Astrocyte (in vitro differentiated cells and primary cell): Measurements from ENCODE around the gene GGACT. TPM values are rescaled to one million over a fixed set of nuclear protein-coding genes. Genes with fewer than 3 reads are reported as not detected.

Experiments used
- DNase-seq: peaks from one replicate; pipeline ENCODE4 v3.0.0-alpha.2; 2010; ENCODE audit warnings: low read depth
- FAIRE-seq: peaks from 2 replicates; lab custom pipeline; 2011; peaks lifted over from hg19 to GRCh38; lab: Jason Lieb, UNC
- H2AFZ ChIP-seq: 2 replicates; pipeline ENCODE4 v1.6.0; 2012; ENCODE audit warnings: low read depth, low read length, inconsistent platforms
- H3K27ac ChIP-seq: 2 replicates; pipeline ENCODE4 v1.5.1; 2011; ENCODE audit warnings: low read depth, low read length, inconsistent platforms
- H3K27me3 ChIP-seq: 2 replicates; pipeline ENCODE4 v1.6.0; 2011; ENCODE audit warnings: low read length, inconsistent platforms; ENCODE audit not compliant: insufficient read depth
- H3K36me3 ChIP-seq: 2 replicates; pipeline ENCODE4 v1.5.1; 2011; ENCODE audit warnings: low read length, inconsistent platforms; ENCODE audit not compliant: insufficient read depth
- H3K4me1 ChIP-seq: 2 replicates; pipeline ENCODE4 v1.5.1; 2011; ENCODE audit warnings: low read length, inconsistent platforms; ENCODE audit not compliant: insufficient read depth
- H3K4me2 ChIP-seq: 2 replicates; pipeline ENCODE4 v1.6.0; 2012; ENCODE audit warnings: low read length, inconsistent platforms
- H3K4me3 ChIP-seq: 2 replicates; pipeline ENCODE4 v1.5.1; 2011; ENCODE audit warnings: low read depth, mild to moderate bottlenecking, low read length, inconsistent platforms; ENCODE audit not compliant: insufficient read depth
- H3K79me2 ChIP-seq: 2 replicates; pipeline ENCODE4 v1.6.0; 2012; ENCODE audit warnings: mild to moderate bottlenecking, low read length, inconsistent platforms; ENCODE audit not compliant: insufficient read depth
- H3K9ac ChIP-seq: 2 replicates; pipeline ENCODE4 v1.6.0; 2012; ENCODE audit warnings: mild to moderate bottlenecking, low read length, inconsistent platforms
- H3K9me3 ChIP-seq: 2 replicates; pipeline ENCODE4 v1.5.1; 2012; ENCODE audit warnings: low read depth, mild to moderate bottlenecking, low read length, inconsistent platforms; ENCODE audit not compliant: insufficient read depth
- H4K20me1 ChIP-seq: 2 replicates; pipeline ENCODE4 v1.6.0; 2012; ENCODE audit warnings: low read length, inconsistent platforms; ENCODE audit not compliant: insufficient read depth
- H3K27ac Mint-ChIP-seq: one replicate; pipeline ENCODE4 v1.8.0; 2021; ENCODE audit warnings: mild to moderate bottlenecking, mixed read lengths; ENCODE audit not compliant: unreplicated experiment
- H3K27me3 Mint-ChIP-seq: one replicate; pipeline ENCODE4 v1.8.0; 2021; ENCODE audit warnings: low read depth, mixed read lengths; ENCODE audit not compliant: unreplicated experiment
- H3K36me3 Mint-ChIP-seq: one replicate; pipeline ENCODE4 v1.8.0; 2021; ENCODE audit warnings: low read depth, mixed read lengths; ENCODE audit not compliant: unreplicated experiment
- H3K4me1 Mint-ChIP-seq: one replicate; pipeline ENCODE4 v1.8.0; 2021; ENCODE audit warnings: low read depth, mixed read lengths; ENCODE audit not compliant: unreplicated experiment
- H3K4me3 Mint-ChIP-seq: one replicate; pipeline ENCODE4 v1.8.0; 2021; ENCODE audit warnings: mild to moderate bottlenecking, moderate library complexity, mixed read lengths; ENCODE audit not compliant: unreplicated experiment
- H3K9me3 Mint-ChIP-seq: one replicate; pipeline ENCODE4 v1.8.0; 2021; ENCODE audit warnings: mild to moderate bottlenecking, mixed read lengths; ENCODE audit not compliant: unreplicated experiment
- EZH2 ChIP-seq: IDR thresholded peaks from 2 replicates; pipeline ENCODE4 v1.6.1; 2012; ENCODE audit warnings: mild to moderate bottlenecking, low read length, inconsistent platforms; ENCODE audit not compliant: insufficient read depth
- total RNA-seq: library from RNA; stranded (reverse); gene quantifications from 2 replicates; pipeline ENCODE4 v1.2.1, GENCODE V29; 2021
- TF ChIP-seq, protein P1 (sequence below): IDR thresholded peaks from 2 replicates; pipeline ENCODE4 v1.5.1; 2011; ENCODE audit warnings: low read depth, mild to moderate bottlenecking, inconsistent platforms, low read length, moderate library complexity; ENCODE audit not compliant: insufficient read depth

GGACT gene
- total RNA-seq, 1 donor from 2014 or later, result 7.7 TPM

DNA sequence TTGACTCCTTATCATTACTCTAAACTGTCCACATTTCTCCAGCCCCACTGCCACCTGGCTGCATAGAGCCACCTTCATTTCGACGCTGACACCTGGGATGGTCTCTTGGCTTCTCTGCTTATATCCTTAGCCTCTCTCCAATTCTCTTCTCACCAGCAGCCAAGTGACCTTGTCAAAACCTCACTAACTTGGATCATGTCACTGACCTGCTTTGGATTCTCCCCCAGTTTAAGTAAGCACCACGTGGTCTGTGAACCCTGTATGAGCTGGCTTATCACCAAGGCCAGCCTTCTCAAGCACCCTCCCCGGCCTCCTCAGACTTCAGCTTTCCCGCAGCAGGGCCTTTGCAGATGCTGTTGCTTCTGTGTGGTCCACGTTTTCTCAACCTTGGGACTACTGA is 12.3 kb upstream of the GGACT start:
- Mint-ChIP-seq H3K9me3 (no peaks in the 10 kb centered on the region), H3K36me3 (no peaks in the 10 kb centered on the region), H3K4me3 (no peak overlapping the region), H3K27ac (no peak overlapping the region), H3K27me3 (peaks cover 4% of the 10 kb centered on the region), H3K4me1 (peaks cover 7% of the 10 kb centered on the region)
- H3K27ac ChIP-seq, result no peak overlapping the region
- H3K9me3 ChIP-seq, result no peaks in the 10 kb centered on the region
- H3K4me1 ChIP-seq, result no peaks in the 10 kb centered on the region
- no peak overlapping the region for H2AFZ ChIP-seq
- H3K79me2 ChIP-seq, result no peaks in the 10 kb centered on the region
- no peak overlapping the region for H3K4me3 ChIP-seq
- no peak overlapping the region for H3K9ac ChIP-seq
- DNase-seq (no peak), FAIRE-seq (no peak)
- peaks cover 3% of the 10 kb centered on the region for H3K36me3 ChIP-seq
- no peak overlapping the region for H3K4me2 ChIP-seq
- TF ChIP-seq, protein P1, sequence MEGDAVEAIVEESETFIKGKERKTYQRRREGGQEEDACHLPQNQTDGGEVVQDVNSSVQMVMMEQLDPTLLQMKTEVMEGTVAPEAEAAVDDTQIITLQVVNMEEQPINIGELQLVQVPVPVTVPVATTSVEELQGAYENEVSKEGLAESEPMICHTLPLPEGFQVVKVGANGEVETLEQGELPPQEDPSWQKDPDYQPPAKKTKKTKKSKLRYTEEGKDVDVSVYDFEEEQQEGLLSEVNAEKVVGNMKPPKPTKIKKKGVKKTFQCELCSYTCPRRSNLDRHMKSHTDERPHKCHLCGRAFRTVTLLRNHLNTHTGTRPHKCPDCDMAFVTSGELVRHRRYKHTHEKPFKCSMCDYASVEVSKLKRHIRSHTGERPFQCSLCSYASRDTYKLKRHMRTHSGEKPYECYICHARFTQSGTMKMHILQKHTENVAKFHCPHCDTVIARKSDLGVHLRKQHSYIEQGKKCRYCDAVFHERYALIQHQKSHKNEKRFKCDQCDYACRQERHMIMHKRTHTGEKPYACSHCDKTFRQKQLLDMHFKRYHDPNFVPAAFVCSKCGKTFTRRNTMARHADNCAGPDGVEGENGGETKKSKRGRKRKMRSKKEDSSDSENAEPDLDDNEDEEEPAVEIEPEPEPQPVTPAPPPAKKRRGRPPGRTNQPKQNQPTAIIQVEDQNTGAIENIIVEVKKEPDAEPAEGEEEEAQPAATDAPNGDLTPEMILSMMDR, result no peak
- TF ChIP-seq EZH2, result no peak
- H4K20me1 ChIP-seq, result no peaks in the 10 kb centered on the region
- no peaks in the 10 kb centered on the region for H3K27me3 ChIP-seq

DNA sequence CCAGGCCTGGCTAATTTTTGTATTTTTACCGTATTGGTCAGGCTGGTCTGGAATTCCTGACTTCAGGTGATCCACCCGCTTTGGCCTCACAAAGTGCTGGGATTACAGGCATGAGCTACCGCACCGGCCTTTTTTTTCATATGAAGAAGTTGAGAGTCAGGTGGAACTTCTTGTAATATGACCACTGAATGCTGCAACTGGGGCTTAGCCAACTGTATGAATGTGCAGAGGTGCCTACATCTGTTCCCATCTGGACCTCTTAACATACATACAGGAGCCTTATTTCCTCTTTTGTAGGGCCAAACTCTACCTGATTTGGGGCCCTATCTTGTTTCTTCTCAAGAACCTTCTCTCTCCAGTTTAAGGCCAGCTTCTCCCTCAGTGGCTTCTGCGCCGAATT is 11.9 kb upstream of the GGACT start:
- no peak overlapping the region for H3K27ac Mint-ChIP-seq
- no peaks in the 10 kb centered on the region for H3K79me2 ChIP-seq
- TF ChIP-seq, protein P1, result no peak
- TF ChIP-seq EZH2, result no peak
- no peak overlapping the region for H2AFZ ChIP-seq
- H3K4me2 ChIP-seq, result no peak overlapping the region
- no peaks in the 10 kb centered on the region for H4K20me1 ChIP-seq
- no peak overlapping the region for H3K4me3 Mint-ChIP-seq
- H3K4me1 ChIP-seq, result no peaks in the 10 kb centered on the region
- H3K27me3 ChIP-seq, result no peaks in the 10 kb centered on the region
- FAIRE-seq (no peak), DNase-seq (no peak)
- H3K9me3 ChIP-seq, result no peaks in the 10 kb centered on the region
- peaks cover 7% of the 10 kb centered on the region for H3K4me1 Mint-ChIP-seq
- no peaks in the 10 kb centered on the region for H3K9me3 Mint-ChIP-seq
- no peaks in the 10 kb centered on the region for H3K36me3 Mint-ChIP-seq
- no peak overlapping the region for H3K9ac ChIP-seq
- peaks cover 4% of the 10 kb centered on the region for H3K27me3 Mint-ChIP-seq
- no peak overlapping the region for H3K4me3 ChIP-seq
- peaks cover 3% of the 10 kb centered on the region for H3K36me3 ChIP-seq
- no peak overlapping the region for H3K27ac ChIP-seq

- no peaks in the 10 kb centered on the region for H4K20me1 ChIP-seq
- H3K4me3 ChIP-seq, result no peak overlapping the region
- H3K79me2 ChIP-seq, result no peaks in the 10 kb centered on the region
- H2AFZ ChIP-seq, result no peak overlapping the region
- no peaks in the 10 kb centered on the region for H3K27me3 ChIP-seq
- no peak overlapping the region for H3K4me2 ChIP-seq
- H3K9me3 ChIP-seq, result no peaks in the 10 kb centered on the region
- Mint-ChIP-seq H3K36me3 (no peaks in the 10 kb centered on the region), H3K4me1 (no peaks in the 10 kb centered on the region), H3K9me3 (no peaks in the 10 kb centered on the region), H3K4me3 (no peak overlapping the region), H3K27me3 (peaks cover 10% of the 10 kb centered on the region), H3K27ac (no peak overlapping the region)
- FAIRE-seq (no peak), DNase-seq (peak; percentile 48)
- H3K27ac ChIP-seq, result no peak overlapping the region
- H3K4me1 ChIP-seq, result no peaks in the 10 kb centered on the region
- TF ChIP-seq, protein P1, result no peak
- TF ChIP-seq EZH2, result no peak
- H3K36me3 ChIP-seq, result no peaks in the 10 kb centered on the region
- H3K9ac ChIP-seq, result no peak overlapping the region
Observed at GRCh38 chr13:100597253-100597652, 8.7 kb upstream of the GGACT start.
